GM12891 (cell line): Measurements from ENCODE around the gene LRRC43.

ENCODE experiments used
- DNase-seq: peaks from one replicate; pipeline ENCODE4 v3.0.0; 2011; ENCODE audit warnings: low spot score; ENCODE audit not compliant: insufficient read length
- FAIRE-seq: peaks from 2 replicates; lab custom pipeline; 2011; peaks lifted over from hg19 to GRCh38; lab: Jason Lieb, UNC
- PAX5 ChIP-seq: IDR thresholded peaks from 2 replicates; pipeline ENCODE4 v1.6.1; 2011; ENCODE audit warnings: low read length, moderate library complexity, mild to moderate bottlenecking; ENCODE audit not compliant: insufficient read depth, severe bottlenecking
- POLR2A ChIP-seq: IDR thresholded peaks from 2 replicates; pipeline ENCODE4 v1.6.1; 2011; ENCODE audit warnings: low read depth, low read length, control low read depth
- POLR2AphosphoS5 ChIP-seq: IDR thresholded peaks from 2 replicates; pipeline ENCODE4 v1.6.1; 2011; ENCODE audit warnings: low read depth, low read length, control low read depth
- POU2F2 ChIP-seq: IDR thresholded peaks from 2 replicates; pipeline ENCODE4 v1.6.1; 2011; ENCODE audit warnings: low read depth, mild to moderate bottlenecking, control low read depth, low read length, moderate library complexity
- SPI1 ChIP-seq: IDR thresholded peaks from 2 replicates; pipeline ENCODE4 v1.6.1; 2011; ENCODE audit warnings: low read depth, low read length, control low read depth
- TAF1 ChIP-seq: IDR thresholded peaks from 2 replicates; pipeline ENCODE4 v1.6.1; 2011; ENCODE audit warnings: low read depth, low read length, control low read depth

The LRRC43 gene

GRCh38 chr12:122235741-122236140 lies 52.8 kb downstream of the LRRC43 start:
- FAIRE-seq = no peak
- DNase-seq = no peak
- no peak for TF ChIP-seq PAX5
- no peak for TF ChIP-seq SPI1
- TF ChIP-seq POLR2AphosphoS5 = no peak
- no peak for TF ChIP-seq TAF1
- TF ChIP-seq POU2F2 = no peak
- TF ChIP-seq POLR2A = no peak

- TF ChIP-seq PAX5 (no peak), TAF1 (no peak), POLR2AphosphoS5 (no peak), POLR2A (no peak), SPI1 (no peak), POU2F2 (no peak)
- DNase-seq (no peak), FAIRE-seq (no peak)
Measured at GRCh38 chr12:122238861-122239260, 55.9 kb downstream of the LRRC43 start.

- FAIRE-seq = no peak
- no peak for TF ChIP-seq POU2F2
- TF ChIP-seq POLR2A = no peak
- TF ChIP-seq TAF1 = no peak
- no peak for TF ChIP-seq SPI1
- DNase-seq = no peak
Measured at GRCh38 chr12:122243965-122244364, 61.0 kb downstream of the LRRC43 start.

- DNase-seq (no peak), FAIRE-seq (no peak)
- TF ChIP-seq POLR2A (no peak), POU2F2 (no peak), POLR2AphosphoS5 (no peak), SPI1 (no peak), TAF1 (no peak), PAX5 (no peak)
Measured at GRCh38 chr12:122244565-122245371, 61.8 kb downstream of the LRRC43 start.

- no peak for FAIRE-seq
- no peak for DNase-seq
- TF ChIP-seq TAF1 (no peak), POU2F2 (no peak), PAX5 (no peak), SPI1 (no peak), POLR2A (no peak), POLR2AphosphoS5 (no peak)
Measured at GRCh38 chr12:122245553-122245952, 62.6 kb downstream of the LRRC43 start.

- TF ChIP-seq POU2F2 (no peak), POLR2AphosphoS5 (no peak), PAX5 (no peak), POLR2A (no peak), SPI1 (no peak), TAF1 (no peak)
- FAIRE-seq = no peak
Measured at GRCh38 chr12:122250047-122250446, 67.1 kb downstream of the LRRC43 start.

GRCh38 chr12:122250536-122250935 lies 67.6 kb downstream of the LRRC43 start:
- TF ChIP-seq TAF1 (no peak), POLR2AphosphoS5 (no peak), POLR2A (no peak), SPI1 (no peak), POU2F2 (no peak), PAX5 (no peak)
- FAIRE-seq (no peak), DNase-seq (no peak)

More at GRCh38 chr12:122250047-122250446, 67.1 kb downstream of the LRRC43 start:
- no peak for DNase-seq
